NCI-H146 treated with DMSO at 0.1 percent for 48 hours (cell line): ENCODE results near the gene ATP6AP2.

Experiments used
- DNase-seq: peaks from one replicate; lab custom pipeline; 2025; ENCODE audit not compliant: unreplicated experiment; lab: John Stamatoyannopoulos, UW

ATP6AP2 gene

DNA sequence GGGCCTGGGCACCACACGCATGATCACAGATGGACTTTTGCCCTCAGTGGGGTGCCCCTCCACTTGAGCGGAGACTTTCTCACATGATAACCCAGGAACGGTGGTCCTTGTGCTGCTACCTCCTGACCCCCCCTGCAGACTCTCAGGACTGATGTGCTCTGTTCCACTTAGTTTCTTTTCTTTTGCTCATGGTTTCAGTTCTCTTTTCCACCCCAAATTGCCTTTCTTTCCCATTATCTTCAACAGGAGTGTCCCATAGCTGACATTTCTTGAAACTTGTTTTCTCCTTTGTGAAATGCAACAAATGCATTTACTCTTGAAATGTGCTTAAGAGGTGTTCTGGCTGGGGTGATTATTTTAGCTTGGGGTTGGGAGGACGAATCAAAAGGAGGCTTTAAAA lies 51.4 kb downstream of the ATP6AP2 start:
- no peak for DNase-seq

DNA sequence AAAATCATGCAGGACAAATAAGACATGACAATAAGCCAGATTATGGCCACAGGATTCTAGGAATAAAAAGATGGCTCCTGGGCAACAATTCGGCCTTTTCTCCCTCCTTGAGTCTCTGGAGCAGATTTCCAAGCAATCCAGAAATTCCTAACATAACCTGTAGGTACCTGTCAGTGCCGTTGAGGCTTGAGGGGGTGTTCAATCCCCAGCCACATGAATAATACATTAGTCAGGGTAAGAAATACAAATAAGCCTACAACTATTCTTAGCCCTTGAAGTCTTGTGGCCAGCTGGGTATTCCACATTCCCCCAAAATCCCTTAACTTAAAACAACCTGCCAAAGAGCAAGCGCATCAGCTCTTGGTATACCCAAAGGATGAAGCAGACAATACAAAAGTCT lies 56.9 kb downstream of the ATP6AP2 start:
- no peak for DNase-seq

DNA sequence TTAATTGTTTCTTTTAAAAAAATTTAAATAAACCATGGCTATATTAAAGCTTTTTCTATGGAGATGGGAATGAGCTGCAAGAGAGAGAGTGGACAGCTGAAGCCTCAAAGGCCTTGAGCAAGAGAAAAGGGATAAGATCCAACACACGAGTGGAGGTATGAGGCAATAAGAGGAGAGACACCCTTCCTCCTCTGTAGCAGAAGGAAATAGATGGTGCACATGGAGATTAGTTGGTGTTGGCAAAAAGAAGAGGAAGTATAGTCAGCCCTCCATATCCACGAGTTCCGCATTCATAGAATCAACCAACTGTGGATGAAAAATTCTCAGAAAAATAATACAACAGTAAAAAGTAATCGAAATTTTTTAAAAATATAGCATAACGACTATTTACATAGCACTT lies 63.4 kb downstream of the ATP6AP2 start:
- no peak for DNase-seq

DNA sequence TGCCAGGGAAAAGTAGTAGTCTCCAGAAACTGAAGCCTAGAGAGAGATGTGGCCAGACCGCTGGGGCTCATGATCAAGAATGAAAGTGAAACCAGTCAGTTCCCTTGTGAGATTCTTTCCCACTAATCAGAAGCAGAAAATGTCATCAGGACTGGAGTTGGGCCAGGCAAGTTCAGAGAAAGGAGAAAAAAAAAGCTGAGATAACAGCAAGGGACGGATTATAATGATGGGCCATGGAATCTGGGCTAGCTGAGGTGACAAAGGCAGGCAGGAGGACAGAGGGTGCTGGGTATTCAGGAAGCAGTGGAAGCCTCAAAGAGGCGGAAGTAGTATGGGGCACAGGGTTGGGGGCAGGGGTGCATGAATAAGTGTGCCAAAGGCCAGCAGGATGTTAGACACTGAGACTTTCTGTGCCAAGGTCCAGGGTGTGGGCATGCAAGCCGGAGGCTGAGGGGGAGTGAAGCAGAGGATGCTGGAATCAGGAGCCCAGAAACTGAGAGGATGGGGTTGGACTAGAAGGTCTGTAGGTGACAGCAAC lies 64.1 kb downstream of the ATP6AP2 start:
- DNase-seq = no peak

DNA sequence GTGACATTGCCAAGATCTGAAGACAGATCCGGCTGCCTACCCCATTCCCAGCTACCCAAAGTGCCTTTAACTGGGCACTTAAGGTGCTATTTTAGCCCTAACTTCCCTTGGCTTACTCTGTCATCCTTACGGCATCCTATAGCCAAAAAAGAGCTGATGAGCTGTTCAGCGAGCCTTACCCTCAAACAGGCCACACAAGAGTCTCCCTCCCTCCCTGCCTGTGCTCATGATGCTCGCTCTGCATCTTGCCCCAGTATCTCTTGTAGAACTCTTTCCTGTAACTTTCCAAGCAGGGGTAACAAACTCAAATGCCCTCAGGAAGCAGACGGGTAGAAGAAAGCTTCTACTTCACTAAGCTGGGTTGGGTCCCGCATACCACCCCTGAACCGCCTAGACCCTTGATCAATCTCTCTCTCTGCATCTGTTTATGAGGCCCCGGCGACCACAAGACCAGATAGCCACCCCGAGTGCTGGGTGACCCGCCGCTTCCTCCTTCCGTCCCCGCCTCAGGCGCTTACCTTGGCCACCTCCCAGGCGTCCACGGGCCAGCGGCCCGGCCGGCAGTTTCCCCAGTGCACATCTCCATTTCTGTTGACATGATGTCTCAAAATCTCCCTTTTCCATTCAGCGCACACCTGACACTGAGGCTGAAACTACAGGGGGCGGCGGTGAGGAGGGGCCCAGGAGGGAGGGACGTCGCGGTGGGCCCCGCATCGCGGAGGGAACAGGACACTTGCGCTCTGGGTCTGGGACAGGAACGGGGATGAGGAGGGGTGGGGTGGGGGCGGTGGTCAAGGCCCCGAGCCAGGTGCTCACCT lies 65.9 kb downstream of the ATP6AP2 start:
- DNase-seq = peak; percentile 11

DNA sequence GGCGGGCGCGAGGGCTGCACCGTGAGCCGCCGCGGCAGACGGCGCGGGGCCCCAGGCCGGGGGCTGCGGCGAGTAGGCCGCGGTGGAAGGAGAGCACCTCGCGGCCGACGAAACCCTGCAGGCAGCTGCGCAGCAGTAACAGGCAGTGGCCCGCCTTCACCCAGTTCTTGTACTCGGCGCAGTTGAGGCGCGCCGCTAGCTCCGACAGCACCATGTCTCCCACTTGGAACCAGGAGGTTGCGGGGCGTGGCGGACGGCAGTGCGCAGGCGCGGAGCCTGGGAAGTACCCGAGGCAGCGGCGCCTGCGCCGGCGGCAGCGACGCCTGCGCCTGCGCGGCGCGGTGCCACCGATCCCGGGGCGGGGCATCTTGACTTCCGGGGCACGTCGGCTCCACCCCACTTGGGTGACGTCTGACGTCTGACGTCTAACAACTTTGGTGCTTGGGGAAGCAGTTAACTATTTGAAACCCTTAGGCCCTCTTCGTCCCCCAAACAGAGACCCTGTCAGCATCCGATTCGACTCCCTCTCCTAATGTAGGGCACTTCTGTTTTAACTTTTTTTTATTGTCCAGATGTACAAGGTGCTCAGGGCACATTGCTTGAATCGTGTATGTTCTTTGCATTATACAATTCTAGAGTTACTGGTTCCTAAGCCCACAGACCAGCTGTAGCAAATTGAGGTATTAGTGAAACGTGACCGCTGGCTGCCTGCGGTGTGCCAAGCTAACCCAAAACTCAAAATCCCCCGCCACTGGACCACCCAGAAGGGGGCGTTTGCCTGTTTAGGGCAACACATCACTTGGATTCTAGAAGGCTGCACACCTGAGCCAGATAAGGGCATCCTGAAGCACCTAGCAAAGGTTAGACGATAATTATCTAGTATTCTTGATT lies 66.8 kb downstream of the ATP6AP2 start, which contains the start of gene CXorf38:
TSS of gene CXorf38 (minus strand) at position 255 of the 891 bp plus-strand sequence. CDS start at position 214, 41 bp downstream.
- DNase-seq = peak; percentile 62

DNA sequence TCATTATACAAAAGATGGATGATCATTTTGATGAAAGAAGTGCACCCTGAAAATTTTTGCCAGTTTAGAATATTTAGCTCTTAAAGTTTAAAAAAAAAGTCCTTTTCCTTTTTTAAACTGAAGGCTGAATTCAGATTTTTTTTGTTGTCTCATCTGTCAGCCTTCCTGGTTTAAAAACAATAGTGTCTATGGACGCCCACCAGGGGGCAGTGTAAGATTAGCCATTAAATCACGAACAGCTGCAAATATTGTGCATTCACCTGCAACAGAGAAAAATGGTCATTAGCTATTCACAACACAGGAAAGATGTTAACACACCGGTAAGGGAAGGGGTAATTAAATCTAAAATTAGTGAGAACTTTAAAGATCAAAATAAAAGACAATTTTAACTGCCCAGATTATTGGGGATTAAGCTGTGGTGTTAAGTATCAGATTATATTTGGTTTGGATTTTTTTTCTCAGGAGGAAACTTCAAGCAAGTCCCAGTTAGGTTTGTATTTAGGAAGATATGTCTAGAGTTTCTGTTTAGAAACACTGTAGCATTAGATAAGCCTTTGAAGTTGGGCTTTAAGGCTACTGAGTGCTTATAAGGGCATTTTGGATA lies 71.0 kb downstream of the ATP6AP2 start:
- peak; percentile 47 for DNase-seq

DNA sequence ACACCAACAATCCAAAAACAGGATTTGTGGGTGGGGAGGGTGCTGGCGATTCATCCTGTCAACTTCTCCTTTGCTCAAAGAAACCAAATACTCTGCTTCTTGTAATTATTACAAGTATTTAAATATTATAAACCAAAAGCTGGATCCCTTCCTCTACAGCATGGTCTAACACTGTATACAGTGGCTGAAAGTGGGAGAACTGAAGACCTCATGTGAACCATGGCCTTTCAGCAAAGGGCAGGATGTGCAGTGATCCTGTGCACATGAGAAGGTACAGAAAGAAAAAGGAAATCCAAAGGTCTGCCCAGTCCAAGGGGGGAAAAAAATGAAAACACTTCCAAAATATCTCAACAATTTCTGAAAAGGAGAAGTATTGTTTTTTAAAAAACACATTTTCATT lies 71.9 kb downstream of the ATP6AP2 start:
- DNase-seq = no peak

DNA sequence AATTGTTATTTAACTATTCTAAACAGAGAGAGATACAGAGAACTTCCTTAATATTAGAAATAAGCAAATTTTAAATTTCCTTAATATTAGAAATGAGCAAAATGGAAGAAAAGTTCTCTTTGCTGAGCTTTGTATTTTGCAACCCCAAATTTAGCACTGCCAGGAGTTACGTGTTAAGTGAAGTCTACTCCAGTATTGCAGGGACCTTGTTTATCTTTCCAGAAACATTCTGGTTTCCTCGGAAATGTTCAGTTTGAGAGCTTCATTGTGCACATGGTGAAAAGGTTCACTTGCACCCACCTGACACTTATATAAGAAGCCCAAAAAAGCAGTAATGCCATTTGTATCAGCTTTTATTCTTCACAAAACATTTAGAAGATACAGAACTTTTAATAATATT lies 72.8 kb downstream of the ATP6AP2 start:
- no peak for DNase-seq
